GM21360 (cell line): ENCODE results near the gene HCK.

ENCODE experiments used
- ATAC-seq: cut with Tn5 transposase; IDR thresholded peaks from one replicate; pipeline ENCODE4 v1.9.1; 2021; ENCODE audit warnings: mild to moderate bottlenecking, moderate library complexity; ENCODE audit not compliant: unreplicated experiment

Gene HCK

DNA sequence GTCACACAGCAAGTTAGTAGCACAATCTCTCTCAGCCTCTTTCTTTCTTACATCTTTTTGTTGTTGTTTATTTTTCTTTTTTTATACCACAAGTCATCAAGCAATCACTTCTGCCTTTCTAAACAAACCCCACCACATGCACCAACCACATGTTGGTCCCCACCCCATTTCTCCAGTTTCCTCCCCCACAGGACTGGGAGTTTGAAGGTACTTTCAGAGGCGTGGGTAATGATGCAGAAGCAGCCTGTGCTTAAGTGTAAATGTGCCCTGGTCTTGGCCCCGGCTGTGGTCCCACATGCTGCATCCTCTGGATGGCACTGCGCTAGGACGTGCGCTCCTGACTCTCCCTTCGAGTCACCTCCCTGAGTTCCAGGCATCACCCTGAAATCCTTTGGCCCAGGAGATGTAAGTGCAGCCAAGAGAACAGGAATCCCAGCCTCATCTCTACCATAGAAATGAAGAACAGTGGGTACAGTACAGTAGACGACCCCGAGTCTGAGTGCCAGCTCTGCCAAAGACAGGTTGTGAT is 5.7 kb downstream of the HCK start:
- no peak for ATAC-seq

DNA sequence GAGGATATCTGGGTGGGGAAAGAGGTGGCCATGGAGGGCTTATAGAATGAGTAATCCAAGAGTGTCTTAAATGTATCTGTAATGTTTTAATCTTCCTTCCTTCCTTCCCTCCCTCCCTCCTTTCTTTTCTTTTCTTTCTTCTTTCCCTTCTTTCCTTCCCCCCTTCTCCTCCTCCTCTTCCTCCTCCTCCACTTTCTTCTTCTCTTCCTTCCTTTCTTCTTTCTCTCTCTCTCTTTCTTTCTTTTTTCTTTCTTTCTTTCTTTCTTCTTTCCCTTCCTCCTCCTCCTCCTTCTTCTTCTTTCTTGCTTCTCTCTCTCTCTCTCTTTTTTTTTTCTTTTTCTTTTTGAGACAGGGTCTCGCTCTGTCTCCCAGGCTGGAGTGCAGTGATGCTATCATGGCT is 7.1 kb downstream of the HCK start:
- ATAC-seq = no peak

DNA sequence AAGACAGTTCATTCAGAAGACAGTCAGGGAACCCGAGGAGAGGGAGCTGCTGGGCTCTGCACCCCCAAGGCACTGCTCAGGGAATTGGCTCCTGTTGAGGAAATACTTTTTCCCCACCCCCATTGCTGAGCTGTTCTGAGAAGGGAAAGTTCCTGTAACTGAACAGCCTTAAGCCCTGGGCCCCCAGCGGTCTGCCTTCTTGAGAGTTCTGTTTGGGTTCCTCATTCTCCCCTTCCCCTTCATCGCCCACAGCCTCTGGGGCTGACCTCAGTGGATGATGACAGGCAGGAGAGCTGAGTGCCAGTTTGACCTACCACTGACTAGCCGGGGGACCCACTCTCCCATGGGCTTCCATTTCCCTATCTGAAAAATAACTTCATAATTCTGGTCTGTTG is 10.7 kb downstream of the HCK start:
- ATAC-seq = peak; percentile 50

DNA sequence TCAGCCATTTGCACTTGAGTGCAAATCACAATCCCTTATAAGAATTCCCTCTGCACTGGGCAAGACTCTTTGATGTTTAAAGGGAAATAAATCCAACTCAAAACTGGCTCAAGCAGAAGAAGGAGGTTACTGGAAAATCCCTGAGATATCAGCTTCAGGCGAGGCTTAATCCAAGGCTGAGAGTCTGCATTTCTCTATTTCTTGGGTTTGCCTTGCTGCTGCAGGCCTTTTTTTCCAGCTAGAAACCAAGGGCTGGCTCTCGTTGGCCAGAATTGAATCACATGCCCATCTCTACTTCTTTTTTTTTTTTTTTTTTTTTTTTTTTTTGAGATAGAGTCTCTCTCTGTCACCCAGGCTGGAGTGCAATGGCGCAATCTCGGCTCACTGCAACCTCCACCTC is 11.7 kb downstream of the HCK start:
- ATAC-seq = no peak

DNA sequence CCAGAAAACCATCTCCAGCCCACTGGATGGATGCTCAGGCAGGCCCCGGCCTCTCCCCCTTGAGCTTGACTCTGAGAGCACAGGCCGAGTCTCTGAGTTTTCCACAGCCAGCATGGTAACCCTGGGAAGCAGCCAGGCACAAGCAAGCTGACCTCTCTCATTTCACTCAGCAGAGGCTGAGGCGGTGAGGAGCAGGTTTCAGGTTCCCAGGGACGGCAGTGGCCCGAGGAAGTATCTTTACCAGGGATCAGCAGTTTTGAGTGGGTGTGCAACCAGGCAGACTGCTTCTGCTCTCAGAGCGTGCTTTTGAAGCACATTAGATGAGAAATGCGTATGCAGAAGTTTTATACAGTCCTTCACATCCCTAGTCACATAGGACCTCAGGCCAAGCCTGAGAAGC is 12.6 kb downstream of the HCK start:
- peak; percentile 41 for ATAC-seq

DNA sequence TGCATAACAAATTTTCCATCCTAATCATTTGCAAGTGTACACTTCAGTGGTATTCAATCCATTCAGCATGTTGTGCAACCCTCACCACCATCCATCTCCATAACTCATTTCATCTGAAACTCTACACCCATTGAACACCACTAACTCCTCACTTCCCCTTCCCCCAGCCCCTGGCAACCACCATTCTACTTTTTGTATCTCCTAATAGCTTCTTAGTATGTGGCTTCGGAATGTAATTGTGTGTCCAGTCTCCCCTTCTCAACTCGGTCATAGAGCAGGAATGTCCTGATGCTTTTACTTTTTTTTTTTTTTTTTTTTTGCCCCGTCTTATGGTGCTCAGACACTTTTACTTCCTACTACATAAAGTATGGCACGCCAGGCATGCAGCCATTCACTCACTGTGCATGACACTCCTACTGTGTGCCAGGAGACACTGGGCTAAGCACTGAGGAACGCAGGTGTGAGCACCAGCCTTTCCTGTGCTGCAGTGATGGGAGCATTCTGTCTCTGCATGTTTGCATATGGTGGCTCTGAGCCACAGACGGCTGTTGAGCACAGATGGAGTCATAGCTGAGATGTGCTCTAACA is 15.3 kb downstream of the HCK start:
- ATAC-seq = no peak

DNA sequence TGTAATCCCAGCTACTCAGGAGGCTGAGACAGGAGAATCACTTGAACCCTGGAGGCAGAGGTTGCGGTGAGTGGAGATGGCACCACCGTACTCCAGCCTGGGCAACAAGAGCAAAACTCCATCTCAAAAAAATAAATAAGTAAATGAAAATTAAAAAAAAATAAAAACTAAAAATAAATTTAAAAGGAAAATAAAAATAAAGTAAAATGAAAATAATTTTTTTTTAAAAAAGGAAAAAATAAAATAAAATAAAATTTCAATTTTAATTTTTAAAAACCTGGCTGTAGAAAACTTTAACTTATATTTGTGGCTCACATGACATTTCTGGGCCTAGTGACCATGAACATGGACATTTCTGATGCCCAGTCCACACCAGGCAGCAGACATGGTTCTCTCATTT is 16.1 kb downstream of the HCK start:
- no peak for ATAC-seq

DNA sequence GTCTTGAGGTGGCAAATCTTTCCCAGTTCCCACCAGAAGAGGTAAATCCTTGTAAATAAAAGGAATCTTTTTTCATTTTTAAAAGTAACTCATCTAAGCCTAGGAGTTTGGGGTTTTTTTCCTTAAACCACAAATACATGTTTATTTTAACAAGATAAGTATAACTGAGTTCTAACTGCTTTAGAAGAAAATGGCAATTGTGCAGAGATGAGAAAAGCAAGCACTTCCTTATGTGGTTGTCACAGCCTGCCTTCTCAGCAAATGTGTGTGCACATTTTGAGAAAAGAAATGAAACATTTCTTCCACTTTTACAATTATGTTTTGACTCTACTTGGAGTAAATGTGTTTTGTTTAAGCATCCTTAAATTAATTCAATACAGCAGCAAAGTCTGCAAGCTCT is 17.7 kb downstream of the HCK start:
- ATAC-seq = no peak

DNA sequence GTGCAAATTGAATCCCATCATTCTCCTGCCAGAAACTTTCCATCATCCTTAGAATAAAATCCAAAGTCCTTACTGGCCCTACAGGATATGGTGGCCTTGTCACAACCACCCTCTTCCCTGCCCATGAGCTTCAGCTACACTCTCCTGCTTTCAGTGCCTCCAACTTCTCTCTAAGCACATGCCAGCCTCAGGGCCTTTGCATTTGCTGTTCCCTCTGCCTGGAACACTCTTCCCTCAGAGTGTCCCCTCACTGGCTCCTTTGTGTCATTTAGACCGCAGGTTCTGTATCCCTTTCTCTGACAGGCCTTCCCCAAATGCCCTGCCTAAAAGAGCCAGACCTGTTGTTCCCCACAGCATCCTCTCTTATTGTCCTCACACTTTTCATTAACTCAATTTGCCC is 18.2 kb downstream of the HCK start:
- ATAC-seq = no peak

DNA sequence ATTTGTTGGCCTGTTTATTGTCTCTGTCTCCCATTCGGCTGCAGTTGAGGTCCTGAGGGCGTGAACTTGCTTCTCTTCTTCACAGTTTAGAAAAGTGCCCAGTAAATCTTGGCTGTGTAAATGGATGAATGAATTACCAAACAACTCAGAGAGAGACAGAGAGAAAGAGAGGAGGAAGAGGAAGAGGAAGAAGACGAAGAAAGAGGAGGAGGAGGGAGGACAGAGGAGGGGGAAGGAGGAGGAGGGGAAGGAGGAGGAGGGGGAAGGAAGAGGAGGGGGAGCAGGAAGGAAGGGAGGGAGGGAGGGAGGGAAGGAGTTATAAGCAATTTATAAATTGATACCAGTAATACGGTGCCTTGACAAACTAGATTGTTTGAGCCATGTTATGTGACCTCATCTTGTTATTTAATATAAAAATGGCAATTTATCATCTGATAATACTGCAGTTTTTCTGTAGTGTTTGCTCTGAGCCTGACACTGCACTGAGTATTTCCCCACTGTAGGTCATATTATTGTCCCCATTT is 18.7 kb downstream of the HCK start:
- ATAC-seq = no peak

DNA sequence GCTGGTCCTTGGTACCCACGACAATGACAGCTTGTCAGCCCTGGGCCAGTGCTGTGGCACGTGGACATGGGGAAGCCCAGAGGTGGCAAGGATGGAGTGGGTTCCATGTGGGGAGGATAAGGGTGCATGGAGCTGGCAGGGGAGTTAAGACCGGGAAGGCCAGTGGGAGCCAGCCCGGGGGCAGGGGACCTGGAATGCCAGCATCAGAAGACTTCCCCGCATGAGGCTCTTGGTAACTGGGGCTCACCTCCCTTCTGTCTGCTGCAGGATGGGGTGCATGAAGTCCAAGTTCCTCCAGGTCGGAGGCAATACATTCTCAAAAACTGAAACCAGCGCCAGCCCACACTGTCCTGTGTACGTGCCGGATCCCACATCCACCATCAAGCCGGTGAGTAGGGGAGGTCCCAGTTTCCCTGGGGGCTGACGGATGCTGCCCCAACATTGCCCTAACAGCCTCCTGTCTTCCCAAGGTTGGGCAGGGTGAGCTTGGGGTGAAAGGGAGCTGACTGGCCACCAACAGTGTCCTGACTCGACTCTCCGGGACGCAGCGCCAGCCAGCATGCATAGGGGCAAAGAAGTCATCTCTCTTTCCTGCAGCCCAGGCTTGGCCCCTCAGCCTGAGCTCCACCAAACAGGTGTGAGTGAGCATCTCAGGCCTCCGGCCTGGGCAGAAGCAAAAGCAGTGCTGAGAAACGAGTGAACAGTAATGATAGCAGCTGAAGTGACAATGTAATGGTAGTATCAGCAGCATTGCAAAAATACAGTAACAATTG is 19.5 kb downstream of the HCK start:
- ATAC-seq = no peak

DNA sequence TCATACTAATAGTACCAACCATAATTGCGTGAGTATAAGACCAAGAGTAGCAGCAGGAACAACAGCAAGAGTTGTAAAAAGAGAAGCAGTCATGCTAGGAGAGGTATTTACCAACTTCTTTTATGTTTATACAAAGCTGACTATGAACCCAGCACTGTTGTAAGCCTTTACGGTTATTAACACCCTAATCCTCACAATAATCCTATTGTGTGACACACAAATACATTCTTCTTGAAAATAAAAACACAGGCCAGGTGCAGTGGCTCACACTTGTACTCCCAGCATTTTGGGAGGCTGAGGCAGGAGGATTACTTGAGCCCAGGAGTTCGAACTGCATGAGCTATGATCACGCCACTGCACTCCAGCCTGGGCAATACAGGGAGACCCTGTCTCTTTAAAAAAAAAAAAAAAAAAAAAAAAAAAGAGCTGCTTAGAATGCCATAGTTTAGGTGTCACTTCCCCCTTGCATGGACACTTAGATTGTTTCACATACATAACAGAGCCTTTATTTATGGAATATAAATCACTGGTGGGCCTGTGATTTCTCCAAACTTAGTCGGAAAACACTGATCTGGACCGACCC is 20.2 kb downstream of the HCK start:
- ATAC-seq = no peak

DNA sequence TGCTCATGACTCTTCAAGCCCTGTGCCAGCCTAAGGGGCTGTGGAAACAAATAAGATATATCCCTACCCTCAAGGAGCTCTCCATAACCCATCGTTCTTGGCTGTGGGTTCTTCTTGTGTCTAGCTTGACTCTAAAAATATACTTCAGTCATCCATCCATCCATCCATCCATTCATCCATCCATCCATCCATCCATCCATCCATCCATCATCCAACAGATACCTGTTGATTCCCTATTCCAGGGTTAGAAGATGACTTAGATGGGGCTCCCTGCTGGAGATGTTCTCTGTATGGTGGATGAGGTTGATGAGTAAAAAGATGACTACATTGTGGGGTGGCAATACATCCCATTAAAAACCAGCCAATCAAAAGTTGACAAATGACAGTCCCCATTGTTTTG is 23.5 kb downstream of the HCK start:
- ATAC-seq = no peak

DNA sequence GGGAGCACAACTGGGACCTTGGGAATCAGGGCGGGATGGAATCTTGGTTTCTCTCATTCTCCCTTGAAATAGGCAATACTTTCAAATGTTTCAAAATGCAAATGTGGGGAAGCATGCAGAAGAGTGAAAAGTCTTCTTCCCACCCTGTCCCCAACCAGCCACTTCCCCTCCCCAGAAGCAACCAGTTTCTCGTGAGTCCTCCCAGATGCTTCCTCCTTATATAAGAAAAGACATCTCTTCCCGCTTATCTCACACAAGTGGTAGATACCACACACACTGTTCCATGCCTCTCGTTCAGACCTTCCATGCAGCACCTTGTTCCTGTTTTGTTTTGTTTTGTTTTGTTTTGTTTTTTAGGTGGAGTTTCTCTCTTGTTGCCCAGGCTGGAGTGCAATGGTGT is 25.1 kb downstream of the HCK start:
- ATAC-seq = no peak

DNA sequence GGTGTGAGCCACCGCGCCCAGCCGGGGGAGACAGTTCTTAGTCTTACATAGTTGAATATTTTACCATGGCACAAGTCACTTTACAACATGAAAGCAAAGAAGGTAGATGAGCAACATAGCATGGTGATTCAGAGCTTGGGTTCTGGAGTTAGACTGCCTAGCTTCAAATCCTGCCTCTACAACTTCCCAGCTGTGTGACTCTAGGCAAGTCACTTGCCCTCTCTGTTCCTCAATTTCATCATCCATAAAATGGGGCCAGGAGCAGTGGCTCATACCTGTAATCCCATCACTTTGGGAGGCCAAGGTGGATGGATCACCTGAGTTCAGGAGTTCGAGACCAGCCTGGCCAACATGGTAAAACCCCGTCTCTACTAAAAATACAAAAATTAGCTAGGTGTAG is 26.3 kb downstream of the HCK start:
- no peak for ATAC-seq

DNA sequence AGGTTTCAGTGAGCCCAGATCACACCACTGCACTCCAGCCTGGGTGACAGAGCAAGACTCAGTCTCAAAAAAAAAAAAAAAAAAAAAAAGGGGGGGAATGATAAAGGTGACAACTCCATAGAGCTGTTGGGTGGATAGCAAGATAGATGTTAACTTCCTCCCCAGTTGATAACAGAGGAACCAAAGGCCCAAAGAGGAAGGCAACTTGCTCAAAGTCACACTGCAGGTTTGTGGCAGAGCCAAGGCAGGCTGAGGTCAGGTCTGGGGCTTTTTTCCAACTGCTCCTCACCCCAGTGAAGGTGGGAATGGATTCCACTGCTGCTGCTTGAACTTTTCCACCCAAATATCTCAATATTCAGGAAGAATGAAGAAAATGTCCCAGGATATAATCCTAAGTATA is 26.7 kb downstream of the HCK start:
- ATAC-seq = no peak

DNA sequence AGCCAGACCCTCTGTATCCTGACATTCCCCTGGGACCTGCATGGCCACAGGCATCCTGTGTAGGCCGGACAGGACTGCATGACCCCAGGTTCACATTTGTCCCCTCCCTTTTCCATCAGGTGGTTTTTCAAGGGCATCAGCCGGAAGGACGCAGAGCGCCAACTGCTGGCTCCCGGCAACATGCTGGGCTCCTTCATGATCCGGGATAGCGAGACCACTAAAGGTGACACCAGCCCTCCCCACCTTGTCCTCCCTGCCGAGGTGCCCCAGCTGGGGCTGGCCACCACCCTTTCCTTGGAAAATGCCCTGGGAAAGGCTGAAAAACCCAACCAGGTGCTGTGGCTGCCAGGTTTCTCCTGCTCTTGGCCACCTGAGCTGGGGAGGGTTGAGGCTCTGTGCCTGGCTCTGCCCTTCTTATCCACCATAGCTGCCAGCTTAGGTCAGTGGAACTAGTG is 27.6 kb downstream of the HCK start:
- no peak for ATAC-seq

DNA sequence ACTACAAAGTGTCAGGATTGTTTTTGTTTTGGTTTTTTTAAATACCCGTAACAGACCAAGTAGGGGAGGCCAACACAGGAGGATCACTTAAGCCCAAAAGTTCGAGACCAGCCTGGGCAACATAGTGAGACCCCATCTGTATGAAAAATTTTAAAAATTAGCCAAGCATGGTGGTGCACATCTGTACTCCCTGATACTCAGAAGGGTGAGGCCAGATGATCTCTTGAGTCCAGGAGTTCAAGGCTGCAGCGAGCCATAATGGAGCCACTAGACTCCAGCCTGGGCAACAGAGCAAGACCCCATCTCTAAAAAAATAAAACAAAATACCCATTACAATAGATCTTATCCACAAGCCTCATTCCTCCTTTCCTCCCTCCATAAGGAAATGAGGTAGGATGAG is 28.7 kb downstream of the HCK start:
- ATAC-seq = no peak

DNA sequence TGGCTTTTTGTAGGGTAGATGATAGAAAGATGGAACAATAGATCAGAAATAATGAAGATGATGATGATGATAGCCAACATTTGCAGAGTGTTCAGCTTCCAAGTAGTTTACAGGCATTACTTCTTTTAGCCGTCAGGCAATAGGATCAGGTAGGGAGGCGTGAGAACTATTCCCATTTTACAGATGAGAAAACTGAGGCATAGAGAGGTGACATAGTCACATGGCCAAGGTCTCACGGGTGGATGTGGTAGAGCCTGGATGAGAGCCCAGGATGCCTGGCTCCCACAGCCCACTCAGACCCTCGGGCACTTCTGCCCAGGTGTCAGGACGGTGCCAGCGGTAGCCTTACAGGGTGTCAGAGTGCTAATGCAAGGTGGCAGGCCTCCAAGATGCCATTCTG is 31.4 kb downstream of the HCK start:
- ATAC-seq = no peak

DNA sequence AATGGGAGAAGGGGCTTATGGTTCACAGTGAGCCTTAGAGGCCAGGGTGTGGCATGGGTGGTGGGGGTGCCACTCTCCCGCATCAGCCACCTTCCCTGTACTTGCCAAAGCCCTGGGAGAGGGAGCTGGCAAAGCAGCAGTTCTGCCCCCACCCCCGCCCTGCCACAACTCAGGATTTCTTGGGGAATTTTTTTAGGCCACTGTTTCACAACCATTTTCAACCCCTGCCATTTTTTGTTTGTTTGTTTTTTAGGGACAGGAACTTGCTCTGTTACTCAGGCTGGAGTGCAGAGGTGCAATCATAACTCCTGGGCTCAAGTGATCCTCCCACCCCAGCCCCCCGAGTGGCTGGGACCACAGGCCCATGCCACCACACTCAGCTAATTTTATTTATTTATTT is 35.0 kb downstream of the HCK start:
- no peak for ATAC-seq

DNA sequence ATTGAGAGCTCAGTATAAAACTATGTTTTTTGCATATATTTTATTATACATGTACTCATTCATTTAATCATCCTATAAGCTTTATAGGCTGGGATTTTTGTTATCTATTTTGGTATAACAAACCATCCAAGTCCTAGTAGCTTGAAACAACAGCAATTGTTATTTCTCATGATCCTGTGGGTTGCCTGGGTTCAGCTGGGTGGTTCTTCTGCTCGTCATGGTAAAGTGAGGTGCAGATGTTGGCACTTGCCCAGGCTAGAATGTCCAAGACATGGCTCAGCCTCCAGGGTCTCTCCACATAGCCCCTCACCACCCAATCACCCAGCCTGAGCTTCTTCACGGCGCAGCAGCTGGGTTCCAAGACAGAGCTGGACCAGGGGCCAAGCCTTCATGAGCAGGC is 36.7 kb downstream of the HCK start:
- no peak for ATAC-seq
